ENCODE results near the gene IRX6. TPM values are rescaled to one million over a fixed set of nuclear protein-coding genes. Genes with fewer than 3 reads are reported as not detected.

IRX6 gene
- total RNA-seq, 2 donors from 2014 or later, result not detected

GRCh38 chr16:55285586-55285985 lies 38.4 kb upstream of the IRX6 start:
- Histone ChIP-seq H3K36me3 (no peaks in the 10 kb centered on the region), H3K4me3 (no peak overlapping the region), H3K9me3 (no peaks in the 10 kb centered on the region), H3K9ac (ENCODE audit: low read depth in 2 of 2, low read length in 2 of 2) (no peak overlapping the region), H3K27ac (no peak overlapping the region), H3K27me3 (no peaks in the 10 kb centered on the region), H3K4me1 (no peaks in the 10 kb centered on the region)
- DNase-seq, result no peak
- TF ChIP-seq CTCF (IDR thresholded peaks at IDR 0.05), result no peak
- intact Hi-C loops (cut with DNase I), result no loop called here

GRCh38 chr16:55289353-55289752 lies 34.6 kb upstream of the IRX6 start:
- H3K27me3 ChIP-seq, result no peaks in the 10 kb centered on the region
- intact Hi-C loops (cut with DNase I), result no loop called here
- H3K9ac ChIP-seq (ENCODE audit: low read depth in 2 of 2, low read length in 2 of 2), result no peak overlapping the region
- H3K4me1 ChIP-seq, result no peaks in the 10 kb centered on the region
- no peak for DNase-seq
- TF ChIP-seq CTCF (IDR thresholded peaks at IDR 0.05), result no peak
- no peak overlapping the region for H3K4me3 ChIP-seq
- H3K27ac ChIP-seq, result no peak overlapping the region
- H3K36me3 ChIP-seq, result no peaks in the 10 kb centered on the region
- H3K9me3 ChIP-seq, result no peaks in the 10 kb centered on the region

- Histone ChIP-seq H3K9ac (ENCODE audit: low read depth in 2 of 2, low read length in 2 of 2) (no peak overlapping the region), H3K27me3 (no peaks in the 10 kb centered on the region), H3K4me1 (no peaks in the 10 kb centered on the region), H3K36me3 (no peaks in the 10 kb centered on the region), H3K9me3 (no peaks in the 10 kb centered on the region), H3K4me3 (no peak overlapping the region), H3K27ac (no peak overlapping the region)
- no peak for TF ChIP-seq CTCF (IDR thresholded peaks at IDR 0.05)
- DNase-seq, result no peak
- intact Hi-C loops (cut with DNase I), result no loop called here
These were observed 32.2 kb upstream of the IRX6 start for GRCh38 chr16:55291847-55292246.

- intact Hi-C loops (cut with DNase I), result no loop called here
These were observed 31.5 kb upstream of the IRX6 start for GRCh38 chr16:55292491-55292890.

GRCh38 chr16:55294129-55294528 lies 29.9 kb upstream of the IRX6 start:
- DNase-seq, result no peak

More at GRCh38 chr16:55292491-55292890, 31.5 kb upstream of the IRX6 start:
- no peak for DNase-seq
- Histone ChIP-seq H3K4me3 (no peak overlapping the region), H3K9ac (ENCODE audit: low read depth in 2 of 2, low read length in 2 of 2) (no peak overlapping the region), H3K9me3 (no peaks in the 10 kb centered on the region), H3K36me3 (no peaks in the 10 kb centered on the region), H3K27ac (no peak overlapping the region), H3K27me3 (no peaks in the 10 kb centered on the region), H3K4me1 (no peaks in the 10 kb centered on the region)
- no peak for TF ChIP-seq CTCF (IDR thresholded peaks at IDR 0.05)

More at GRCh38 chr16:55294129-55294528, 29.9 kb upstream of the IRX6 start:
- Histone ChIP-seq H3K27me3 (no peaks in the 10 kb centered on the region), H3K4me3 (no peak overlapping the region), H3K9ac (ENCODE audit: low read depth in 2 of 2, low read length in 2 of 2) (no peak overlapping the region), H3K36me3 (no peaks in the 10 kb centered on the region), H3K4me1 (no peaks in the 10 kb centered on the region), H3K9me3 (no peaks in the 10 kb centered on the region), H3K27ac (no peak overlapping the region)
- no peak for TF ChIP-seq CTCF (IDR thresholded peaks at IDR 0.05)
- intact Hi-C loops (cut with DNase I), result no loop called here

All from colonic mucosa (tissue), 4 donors.